Neuronal stem cell (in vitro differentiated cells): Measurements from ENCODE around the gene DUOX2.

ENCODE experiments used
- DNase-seq: peaks from one replicate; pipeline ENCODE4 v3.0.0-alpha.2; 2013; ENCODE audit warnings: low spot score
- H2AFZ ChIP-seq: one replicate; pipeline ENCODE4 v1.6.1; 2013; ENCODE audit warnings: mild to moderate bottlenecking, low read length, inconsistent platforms
- H2AK5ac ChIP-seq: 2 replicates; pipeline ENCODE4 v1.6.1; 2013; ENCODE audit warnings: low read depth, mild to moderate bottlenecking, inconsistent platforms, low read length, moderate library complexity, mixed read lengths
- H2BK120ac ChIP-seq: 2 replicates; pipeline ENCODE4 v1.6.1; 2013; ENCODE audit warnings: low read depth, mild to moderate bottlenecking, inconsistent platforms, low read length, moderate library complexity, mixed read lengths
- H2BK12ac ChIP-seq: one replicate; pipeline ENCODE4 v1.6.1; 2013; ENCODE audit warnings: low read length, inconsistent platforms
- H2BK15ac ChIP-seq: 2 replicates; pipeline ENCODE4 v1.6.1; 2013; ENCODE audit warnings: mild to moderate bottlenecking, low read length, inconsistent platforms, mixed read lengths
- H2BK5ac ChIP-seq: one replicate; pipeline ENCODE4 v1.6.1; 2013; ENCODE audit warnings: inconsistent platforms, mild to moderate bottlenecking, low read length, moderate library complexity
- H3K14ac ChIP-seq: one replicate; pipeline ENCODE4 v1.6.1; 2013; ENCODE audit warnings: low read length, inconsistent platforms
- H3K18ac ChIP-seq: 2 replicates; pipeline ENCODE4 v1.6.1; 2013; ENCODE audit warnings: low read length, inconsistent platforms
- H3K23ac ChIP-seq: 2 replicates; pipeline ENCODE4 v1.6.1; 2013; ENCODE audit warnings: low read depth, mild to moderate bottlenecking, mixed read lengths, low read length, inconsistent platforms; ENCODE audit not compliant: poor library complexity
- H3K27ac ChIP-seq: replicated peaks from 3 replicates; pipeline ENCODE4 v1.5.1; 2013; ENCODE audit warnings: low read length, inconsistent platforms
- H3K27me3 ChIP-seq, 3 experiments: 2 replicates each; pipeline ENCODE4 v1.6.1; 2013; ENCODE audit warnings: low read length in 3 of 3, mild to moderate bottlenecking in 2 of 3, inconsistent platforms in 1 of 3, low read depth in 1 of 3, mixed read lengths in 1 of 3, moderate library complexity in 1 of 3; ENCODE audit not compliant: control insufficient read depth in 3 of 3, insufficient read depth in 3 of 3
- H3K36me3 ChIP-seq, 2 donors: replicated peaks in 1 of 2; 2 replicates each; pipeline ENCODE4 v1.6.1; 2013; ENCODE audit warnings: low read length in 2 of 2; ENCODE audit not compliant: control insufficient read depth in 2 of 2, insufficient read depth in 2 of 2
- H3K4ac ChIP-seq: 2 replicates; pipeline ENCODE4 v1.6.1; 2013; ENCODE audit warnings: inconsistent platforms, mild to moderate bottlenecking, low read length, moderate library complexity
- H3K4me1 ChIP-seq, 2 donors: 1 replicate in 1 of 2; 2 replicates in 1 of 2; pipeline ENCODE4 v1.6.1; 2013; ENCODE audit warnings: low read length in 2 of 2, low read depth in 1 of 2; ENCODE audit not compliant: control insufficient read depth in 2 of 2, insufficient read depth in 1 of 2
- H3K4me2 ChIP-seq: one replicate; pipeline ENCODE4 v1.6.1; 2013; ENCODE audit warnings: mild to moderate bottlenecking, low read length, inconsistent platforms; ENCODE audit not compliant: insufficient read depth, poor library complexity, severe bottlenecking
- H3K4me3 ChIP-seq, 2 donors: 2 replicates each; pipeline ENCODE4 v1.5.1; 2013; ENCODE audit warnings: low read length in 2 of 2, mild to moderate bottlenecking in 2 of 2, inconsistent platforms in 1 of 2, moderate library complexity in 1 of 2
- H3K79me1 ChIP-seq: one replicate; pipeline ENCODE4 v1.6.1; 2013; ENCODE audit warnings: low read depth, mild to moderate bottlenecking, inconsistent platforms, low read length, moderate library complexity
- H3K9ac ChIP-seq: one replicate; pipeline ENCODE4 v1.6.1; 2013; ENCODE audit warnings: mild to moderate bottlenecking, low read depth, low read length, inconsistent platforms; ENCODE audit not compliant: poor library complexity
- H3K9me3 ChIP-seq, 2 donors: replicated peaks in 1 of 2; 2 replicates each; pipeline versions ENCODE3 to v1.6.1; 2013; ENCODE audit warnings: low read length in 2 of 2, mild to moderate bottlenecking in 2 of 2, inconsistent platforms in 1 of 2, low read depth in 1 of 2, mixed read lengths in 1 of 2, moderate library complexity in 1 of 2; ENCODE audit not compliant: control insufficient read depth in 2 of 2, insufficient read depth in 1 of 2
- H4K8ac ChIP-seq: one replicate; pipeline ENCODE4 v1.6.1; 2013; ENCODE audit warnings: low read depth, mild to moderate bottlenecking, inconsistent platforms, low read length, moderate library complexity
- H4K91ac ChIP-seq: one replicate; pipeline ENCODE4 v1.6.1; 2013; ENCODE audit warnings: low read length, low read depth, mild to moderate bottlenecking, inconsistent platforms; ENCODE audit not compliant: poor library complexity
- WGBS, 2 donors: extraction: QIAGEN DNeasy Blood & Tissue Kit; methylation state at CpG; one replicate each; pipeline ENCODE4 v1.1.7; 2013; ENCODE audit warnings: missing lambda C conversion rate in 2 of 2, mixed read lengths in 1 of 2; ENCODE audit not compliant: insufficient read length in 2 of 2, insufficient replicate concordance in 1 of 2; ENCODE audit errors: extremely low coverage in 2 of 2; 5-methylcytosine and 5-hydroxymethylcytosine counted together

DUOX2 gene

DNA sequence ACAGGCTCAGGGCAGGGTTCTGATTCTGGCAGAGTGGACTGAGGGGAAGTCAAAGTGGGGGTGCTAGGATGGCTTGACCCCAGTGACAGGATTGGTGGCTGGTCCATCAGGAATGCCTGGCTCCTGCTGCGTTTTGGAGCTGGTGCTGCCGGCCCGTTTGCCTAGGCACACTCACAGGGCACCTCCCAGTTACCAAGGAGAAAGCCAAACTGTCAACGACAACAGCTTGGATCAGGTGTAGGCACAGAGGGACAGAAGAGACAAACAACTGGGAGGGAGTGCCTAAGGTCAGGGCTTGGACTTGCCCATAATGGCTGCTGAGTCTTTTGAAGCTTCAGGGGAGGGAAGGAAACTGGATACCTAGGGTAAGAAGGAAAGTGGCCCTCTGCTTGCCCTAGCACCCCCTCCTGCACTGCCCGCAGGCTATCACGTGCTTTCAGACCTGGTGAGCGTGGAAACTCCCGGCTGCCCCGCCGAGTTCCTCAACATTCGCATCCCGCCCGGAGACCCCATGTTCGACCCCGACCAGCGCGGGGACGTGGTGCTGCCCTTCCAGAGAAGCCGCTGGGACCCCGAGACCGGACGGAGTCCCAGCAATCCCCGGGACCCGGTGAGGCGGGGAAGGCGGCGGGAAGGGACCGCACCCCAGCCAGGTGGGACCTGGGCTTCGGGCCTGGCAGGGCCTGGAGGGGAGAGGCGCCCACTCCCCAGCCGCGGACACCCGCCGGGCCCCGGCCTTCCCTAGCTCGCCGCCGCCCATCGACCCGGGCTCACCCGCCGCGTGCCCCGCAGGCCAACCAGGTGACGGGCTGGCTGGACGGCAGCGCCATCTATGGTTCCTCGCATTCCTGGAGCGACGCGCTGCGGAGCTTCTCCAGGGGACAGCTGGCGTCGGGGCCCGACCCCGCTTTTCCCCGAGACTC lies 21.0 kb upstream of the DUOX2 start:
- H3K4me3 ChIP-seq: peak overlapping the region in 1 of 2 donors; percentile 67
- H3K9me3 ChIP-seq: peaks cover 3 to 6% of the 10 kb centered on the region in 2 donors
- H2BK12ac ChIP-seq: no peak overlapping the region
- no peaks in the 10 kb centered on the region for H3K4me1 ChIP-seq
- H3K36me3 ChIP-seq: no peaks in the 10 kb centered on the region
- H3K9ac ChIP-seq: no peak overlapping the region
- no peak overlapping the region for H4K8ac ChIP-seq
- no peak overlapping the region for H3K27ac ChIP-seq
- no peak overlapping the region for H2BK120ac ChIP-seq
- no peak overlapping the region for H2BK5ac ChIP-seq
- DNase-seq: no peak
- H3K23ac ChIP-seq: no peak overlapping the region
- no peak overlapping the region for H2AFZ ChIP-seq
- H3K79me1 ChIP-seq: no peaks in the 10 kb centered on the region
- H3K27me3 ChIP-seq: peaks cover 24 to 95% (median 65%) of the 10 kb centered on the region in 3 experiments
- no peak overlapping the region for H2BK15ac ChIP-seq
- H3K4ac ChIP-seq: no peak overlapping the region
- no CpG with 5 or more reads among the region's 57 CpGs for WGBS, 2 donors
- H2AK5ac ChIP-seq: no peak overlapping the region
- H3K4me2 ChIP-seq: peak overlapping the region; percentile 52
- no peak overlapping the region for H3K14ac ChIP-seq
- H4K91ac ChIP-seq: no peak overlapping the region
- peak overlapping the region; percentile 23 for H3K18ac ChIP-seq

DNA sequence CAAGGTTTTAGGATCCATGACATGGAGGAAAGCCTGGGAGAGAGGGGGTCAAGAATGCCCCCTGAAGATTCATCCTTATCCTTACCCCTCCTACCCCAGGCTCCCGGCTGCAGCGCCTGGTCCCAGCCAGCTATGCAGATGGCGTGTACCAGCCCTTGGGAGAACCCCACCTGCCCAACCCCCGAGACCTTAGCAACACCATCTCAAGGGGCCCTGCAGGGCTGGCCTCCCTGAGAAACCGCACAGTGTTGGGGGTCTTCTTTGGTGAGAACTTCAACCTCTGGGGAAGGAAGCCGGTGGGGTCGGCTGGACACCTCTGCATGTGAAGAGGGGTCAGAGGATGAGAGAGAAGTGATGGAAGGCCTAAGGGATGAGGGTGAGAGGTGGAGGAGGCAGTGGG lies 20.1 kb upstream of the DUOX2 start:
- Histone ChIP-seq H3K14ac (no peak overlapping the region), H3K4ac (no peak overlapping the region), H4K91ac (no peak overlapping the region), H3K18ac (no peak overlapping the region), H2BK5ac (no peak overlapping the region), H3K4me3 (no peak overlapping the region), H3K9me3 (peaks cover 3 to 6% of the 10 kb centered on the region in 2 donors), H3K36me3 (no peaks in the 10 kb centered on the region), H3K79me1 (no peaks in the 10 kb centered on the region), H4K8ac (no peak overlapping the region), H3K4me2 (no peak overlapping the region), H3K27me3 (peaks cover 27 to 93% (median 74%) of the 10 kb centered on the region in 3 experiments), H3K23ac (no peak overlapping the region), H2AK5ac (no peak overlapping the region), H2BK120ac (no peak overlapping the region), H2BK12ac (no peak overlapping the region), H2AFZ (no peak overlapping the region), H2BK15ac (no peak overlapping the region), H3K4me1 (no peaks in the 10 kb centered on the region), H3K9ac (no peak overlapping the region), H3K27ac (no peak overlapping the region)
- DNase-seq: no peak
- no CpG with 5 or more reads among the region's 7 CpGs for WGBS, 2 donors

DNA sequence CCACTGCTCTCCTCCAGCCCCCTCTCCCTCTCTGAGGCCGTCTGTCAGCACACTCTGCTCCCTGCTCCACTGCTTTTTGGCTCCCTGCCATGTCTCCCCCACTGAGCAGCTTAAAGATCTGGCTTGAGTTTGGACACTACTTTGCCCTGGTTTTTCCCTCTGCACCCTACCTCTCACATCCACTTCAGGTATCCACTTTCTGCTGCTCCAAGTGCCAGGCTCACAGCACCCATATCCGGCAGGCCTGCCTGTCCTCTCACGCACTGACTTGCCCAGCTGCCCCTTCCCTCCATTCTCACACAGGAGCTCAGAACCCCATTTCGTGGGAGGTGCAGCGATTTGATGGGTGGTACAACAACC lies 19.6 kb upstream of the DUOX2 start:
- no peak overlapping the region for H2AFZ ChIP-seq
- no peak overlapping the region for H3K4ac ChIP-seq
- H3K27me3 ChIP-seq: peaks cover 32 to 93% (median 79%) of the 10 kb centered on the region in 3 experiments
- H3K9ac ChIP-seq: no peak overlapping the region
- no peaks in the 10 kb centered on the region for H3K79me1 ChIP-seq
- H2BK5ac ChIP-seq: no peak overlapping the region
- H4K91ac ChIP-seq: no peak overlapping the region
- H3K23ac ChIP-seq: peak overlapping the region; percentile 34
- no peak overlapping the region for H4K8ac ChIP-seq
- no peak overlapping the region for H2BK120ac ChIP-seq
- H2BK12ac ChIP-seq: no peak overlapping the region
- H3K4me2 ChIP-seq: no peak overlapping the region
- H3K18ac ChIP-seq: no peak overlapping the region
- no peak for DNase-seq
- H3K4me1 ChIP-seq: no peaks in the 10 kb centered on the region
- no peak overlapping the region for H2AK5ac ChIP-seq
- H3K9me3 ChIP-seq: peaks cover 3 to 6% of the 10 kb centered on the region in 2 donors
- no peak overlapping the region for H3K4me3 ChIP-seq
- H2BK15ac ChIP-seq: no peak overlapping the region
- WGBS, 2 donors: no CpG with 5 or more reads among the region's 5 CpGs
- no peaks in the 10 kb centered on the region for H3K36me3 ChIP-seq
- peak overlapping the region; percentile 1 for H3K14ac ChIP-seq
- no peak overlapping the region for H3K27ac ChIP-seq

DNA sequence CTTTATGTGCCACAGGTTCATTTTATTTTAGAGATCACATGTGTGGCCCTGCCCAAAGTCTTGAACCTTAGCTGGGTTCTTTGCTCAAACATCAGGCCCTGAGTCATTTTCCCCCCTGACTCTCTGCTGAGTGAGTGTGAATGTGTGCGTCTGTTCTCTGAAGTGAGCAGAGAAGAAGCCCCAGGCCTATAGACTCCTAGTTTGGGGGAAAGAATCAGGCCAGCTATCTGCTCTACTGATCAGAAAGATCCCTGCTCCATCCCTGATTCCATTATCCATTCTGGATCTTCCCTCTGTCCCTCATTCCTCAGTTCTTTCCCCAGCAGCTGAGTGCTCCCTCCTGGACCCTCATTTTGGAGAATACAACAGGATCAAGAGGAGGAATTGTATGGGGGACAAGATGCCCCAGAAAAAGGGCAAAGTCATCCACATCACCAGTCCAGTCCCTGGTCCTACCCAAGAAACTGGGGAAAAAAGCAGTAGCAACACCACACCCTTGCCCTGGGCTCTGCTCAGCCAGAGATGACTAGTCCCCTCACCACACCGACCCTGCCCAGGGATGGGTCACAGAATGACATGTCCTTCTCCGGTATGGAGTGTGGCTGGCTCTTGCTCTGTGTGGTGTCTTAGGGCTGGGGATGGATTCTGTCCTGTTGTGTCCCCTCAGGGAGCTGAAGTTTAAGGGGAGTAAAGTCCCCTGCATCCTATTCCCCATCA lies 19.0 kb upstream of the DUOX2 start:
- Histone ChIP-seq H3K27ac (no peak overlapping the region), H3K4me1 (no peaks in the 10 kb centered on the region), H3K14ac (peak overlapping the region; percentile 1), H2BK12ac (no peak overlapping the region), H3K4me3 (no peak overlapping the region), H3K36me3 (no peaks in the 10 kb centered on the region), H2BK5ac (no peak overlapping the region), H2BK15ac (no peak overlapping the region), H3K9ac (no peak overlapping the region), H2AK5ac (no peak overlapping the region), H3K23ac (peak overlapping the region; percentile 34), H3K9me3 (peaks cover 3 to 6% of the 10 kb centered on the region in 2 donors), H3K27me3 (peaks cover 35 to 93% (median 84%) of the 10 kb centered on the region in 3 experiments), H3K18ac (no peak overlapping the region), H3K4ac (no peak overlapping the region), H4K8ac (no peak overlapping the region), H4K91ac (no peak overlapping the region), H3K4me2 (no peak overlapping the region), H3K79me1 (no peaks in the 10 kb centered on the region), H2AFZ (no peak overlapping the region), H2BK120ac (no peak overlapping the region)
- DNase-seq: no peak
- WGBS, 2 donors: no CpG with 5 or more reads among the region's 3 CpGs
